Upper lobe of right lung (tissue), 1 donor: ENCODE data around the gene SMOC2. TPM values are rescaled to one million over a fixed set of nuclear protein-coding genes. Genes with fewer than 3 reads are reported as not detected.

Experiments
- ATAC-seq: fragments of 200-7000 bp; cut with Tn5 transposase; one replicate; pipeline ENCODE4 v1.9.1; 2020; ENCODE audit warnings: mild to moderate bottlenecking, moderate library complexity
- DNase-seq: peaks from one replicate; pipeline ENCODE4 v3.0.0-alpha.2; 2020
- H3K27ac ChIP-seq: fragments of 200-600 bp; one replicate; pipeline ENCODE4 v1.8.0; 2022
- H3K27me3 ChIP-seq: fragments of 200-600 bp; one replicate; pipeline ENCODE4 v1.8.0; 2022; ENCODE audit warnings: mild to moderate bottlenecking
- H3K36me3 ChIP-seq: fragments of 200-600 bp; one replicate; pipeline ENCODE4 v1.8.0; 2022
- H3K4me1 ChIP-seq: fragments of 200-600 bp; one replicate; pipeline ENCODE4 v1.8.0; 2022
- H3K4me3 ChIP-seq: fragments of 200-600 bp; one replicate; pipeline ENCODE4 v1.8.0; 2022; ENCODE audit warnings: mild to moderate bottlenecking
- H3K9me3 ChIP-seq: fragments of 200-600 bp; one replicate; pipeline ENCODE4 v1.8.0; 2022
- intact Hi-C: fragments of 100-400 bp; cut with DNase I; formaldehyde crosslinking; loops from one replicate; pipeline ENCODE4 v1.11.0; 2022
- total RNA-seq: library from RNA; stranded (reverse); fragmentation: NEBNext Ultra II Directional; extraction: Animal tissue kit (Norgen Biotek cat#: 25700); gene quantifications from one replicate; pipeline ENCODE4 v1.2.1, GENCODE V29; 2021
- TF ChIP-seq, protein P1 (sequence below): fragments of 200-600 bp; IDR thresholded peaks from one replicate; pipeline ENCODE4 v1.8.0; 2022; ENCODE audit warnings: antibody characterized with exemption
- donor health status: DM: no; HTN: yes; CAD: no; lungs with severe emphysema.

SMOC2 gene
- total RNA-seq, 1 donor from 2014 or later = 33.1 TPM

DNA sequence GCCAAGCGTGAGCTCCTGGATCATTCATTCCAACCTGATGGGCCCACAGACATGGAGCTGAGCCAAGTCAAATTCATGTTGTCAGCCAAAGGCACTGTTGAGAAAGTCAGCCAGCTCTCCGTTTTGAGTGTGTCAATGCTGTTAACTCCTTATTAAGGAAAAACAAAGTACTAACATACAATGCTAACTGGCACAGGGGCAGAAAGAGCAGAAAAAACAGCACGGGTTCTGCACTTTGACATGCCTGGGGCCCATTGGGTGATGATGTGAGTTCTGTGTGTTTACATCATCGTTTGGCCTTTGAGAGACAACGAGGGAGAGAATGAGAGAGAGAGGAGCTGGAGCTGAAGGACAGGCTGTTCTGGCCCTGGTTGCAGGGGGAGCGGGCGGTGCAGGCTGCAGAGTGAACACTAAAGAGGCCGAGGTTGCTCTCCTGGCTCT, 85.9 kb downstream of the SMOC2 start:
- ATAC-seq = peak; percentile 52
- TF ChIP-seq, protein P1, sequence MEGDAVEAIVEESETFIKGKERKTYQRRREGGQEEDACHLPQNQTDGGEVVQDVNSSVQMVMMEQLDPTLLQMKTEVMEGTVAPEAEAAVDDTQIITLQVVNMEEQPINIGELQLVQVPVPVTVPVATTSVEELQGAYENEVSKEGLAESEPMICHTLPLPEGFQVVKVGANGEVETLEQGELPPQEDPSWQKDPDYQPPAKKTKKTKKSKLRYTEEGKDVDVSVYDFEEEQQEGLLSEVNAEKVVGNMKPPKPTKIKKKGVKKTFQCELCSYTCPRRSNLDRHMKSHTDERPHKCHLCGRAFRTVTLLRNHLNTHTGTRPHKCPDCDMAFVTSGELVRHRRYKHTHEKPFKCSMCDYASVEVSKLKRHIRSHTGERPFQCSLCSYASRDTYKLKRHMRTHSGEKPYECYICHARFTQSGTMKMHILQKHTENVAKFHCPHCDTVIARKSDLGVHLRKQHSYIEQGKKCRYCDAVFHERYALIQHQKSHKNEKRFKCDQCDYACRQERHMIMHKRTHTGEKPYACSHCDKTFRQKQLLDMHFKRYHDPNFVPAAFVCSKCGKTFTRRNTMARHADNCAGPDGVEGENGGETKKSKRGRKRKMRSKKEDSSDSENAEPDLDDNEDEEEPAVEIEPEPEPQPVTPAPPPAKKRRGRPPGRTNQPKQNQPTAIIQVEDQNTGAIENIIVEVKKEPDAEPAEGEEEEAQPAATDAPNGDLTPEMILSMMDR = no peak
- Histone ChIP-seq H3K27me3 (no peaks in the 10 kb centered on the region), H3K27ac (no peak overlapping the region), H3K9me3 (no peaks in the 10 kb centered on the region), H3K4me1 (peaks cover 10% of the 10 kb centered on the region), H3K36me3 (no peaks in the 10 kb centered on the region), H3K4me3 (no peak overlapping the region)
- DNase-seq = no peak
- intact Hi-C loops = no loop called here

DNA sequence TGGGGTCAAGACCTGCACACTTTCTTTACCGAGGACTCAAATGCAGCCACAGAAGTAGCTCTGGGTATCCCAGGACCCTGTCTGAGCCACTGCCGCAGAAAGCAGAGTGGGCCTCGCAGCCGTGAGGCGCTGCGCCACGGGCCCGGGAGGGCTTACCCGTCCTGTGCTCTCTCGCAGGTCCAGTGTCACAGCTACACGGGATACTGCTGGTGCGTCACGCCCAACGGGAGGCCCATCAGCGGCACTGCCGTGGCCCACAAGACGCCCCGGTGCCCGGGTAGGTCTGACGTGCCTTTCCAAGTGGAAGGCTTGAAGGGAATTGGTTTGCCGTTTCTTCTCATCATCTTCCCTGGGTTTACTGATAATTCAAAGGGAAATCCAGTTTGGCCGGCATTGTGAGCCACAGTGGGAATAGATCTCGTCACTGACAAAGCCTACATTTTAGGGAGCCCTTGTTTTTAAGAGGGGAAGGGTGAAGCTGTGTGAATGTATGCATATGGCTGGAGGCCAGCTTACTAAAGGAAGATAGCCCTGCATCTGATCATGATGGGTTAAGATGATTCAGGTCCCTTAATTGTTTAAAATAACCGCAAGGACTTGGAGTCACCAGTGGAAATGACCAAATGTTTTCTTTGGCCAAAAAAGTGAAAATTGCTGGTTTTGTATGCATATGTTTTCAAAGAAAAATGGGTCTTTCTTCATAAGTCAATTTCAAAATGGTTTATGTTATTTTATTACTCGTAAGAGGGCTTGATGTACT, 86.6 kb downstream of the SMOC2 start:
- TF ChIP-seq, protein P1 = no peak
- intact Hi-C loops = no loop called here
- H3K4me3 ChIP-seq = no peak overlapping the region
- H3K27ac ChIP-seq = no peak overlapping the region
- H3K27me3 ChIP-seq = no peaks in the 10 kb centered on the region
- no peaks in the 10 kb centered on the region for H3K9me3 ChIP-seq
- no peaks in the 10 kb centered on the region for H3K36me3 ChIP-seq
- DNase-seq = no peak
- peaks cover 10% of the 10 kb centered on the region for H3K4me1 ChIP-seq
- no peak for ATAC-seq

DNA sequence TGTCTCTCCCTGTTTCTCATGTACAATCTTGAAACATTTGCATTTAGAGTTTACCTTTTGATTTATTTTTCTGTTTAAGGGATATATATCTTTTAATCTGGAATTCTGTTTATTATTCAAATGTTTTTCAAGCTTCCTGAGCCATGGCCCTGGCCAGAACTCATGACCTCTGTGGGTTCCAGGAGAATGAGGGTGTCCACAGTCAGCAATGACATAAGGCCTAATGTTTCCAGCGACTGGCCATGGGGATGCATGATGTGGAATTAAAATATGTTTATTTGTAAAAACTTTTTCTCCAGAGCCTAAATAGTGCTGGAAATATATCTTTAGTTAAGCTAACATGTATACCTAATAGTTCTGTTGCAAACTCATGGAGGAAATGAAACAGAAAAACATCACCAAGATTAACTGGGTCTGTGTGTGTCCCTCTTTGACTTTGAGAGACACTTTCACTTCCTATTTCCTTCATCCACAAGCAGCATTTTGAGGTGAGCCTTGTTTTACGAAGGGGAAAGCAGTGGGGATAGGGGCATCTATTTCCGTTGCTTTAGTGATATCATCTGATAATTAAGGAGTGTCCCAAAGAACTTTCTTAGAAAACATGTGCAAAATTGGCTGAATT, 87.6 kb downstream of the SMOC2 start:
- no peak for DNase-seq
- Histone ChIP-seq H3K27ac (no peak overlapping the region), H3K9me3 (no peaks in the 10 kb centered on the region), H3K36me3 (no peaks in the 10 kb centered on the region), H3K4me3 (no peak overlapping the region), H3K27me3 (no peaks in the 10 kb centered on the region), H3K4me1 (peaks cover 18% of the 10 kb centered on the region)
- intact Hi-C loops = no loop called here
- TF ChIP-seq, protein P1 = no peak
- no peak for ATAC-seq

DNA sequence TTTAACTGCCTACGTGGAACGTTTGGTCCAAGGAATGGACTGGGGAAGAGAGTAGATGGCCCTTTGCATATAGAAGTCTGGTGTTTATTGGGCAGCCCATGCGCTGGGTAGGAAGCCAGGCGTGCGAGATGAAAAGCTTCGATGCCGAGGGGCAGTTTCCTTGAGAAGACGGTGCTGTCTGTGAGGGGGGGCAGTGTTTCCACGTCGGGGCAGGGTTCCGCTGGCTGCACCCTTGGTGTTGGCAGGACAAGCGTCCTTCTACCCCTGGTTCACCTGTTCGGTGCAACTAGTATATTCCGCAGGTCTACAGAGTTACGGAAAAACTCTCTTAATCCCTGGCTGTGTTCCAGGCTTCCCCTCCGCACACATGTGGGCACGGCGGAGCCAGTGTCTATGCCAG, 88.2 kb downstream of the SMOC2 start:
- intact Hi-C loops = no loop called here
- ATAC-seq = no peak
- Histone ChIP-seq H3K9me3 (no peaks in the 10 kb centered on the region), H3K4me3 (no peak overlapping the region), H3K4me1 (peaks cover 20% of the 10 kb centered on the region), H3K27me3 (no peaks in the 10 kb centered on the region), H3K36me3 (no peaks in the 10 kb centered on the region), H3K27ac (no peak overlapping the region)
- no peak for DNase-seq
- TF ChIP-seq, protein P1 = no peak

DNA sequence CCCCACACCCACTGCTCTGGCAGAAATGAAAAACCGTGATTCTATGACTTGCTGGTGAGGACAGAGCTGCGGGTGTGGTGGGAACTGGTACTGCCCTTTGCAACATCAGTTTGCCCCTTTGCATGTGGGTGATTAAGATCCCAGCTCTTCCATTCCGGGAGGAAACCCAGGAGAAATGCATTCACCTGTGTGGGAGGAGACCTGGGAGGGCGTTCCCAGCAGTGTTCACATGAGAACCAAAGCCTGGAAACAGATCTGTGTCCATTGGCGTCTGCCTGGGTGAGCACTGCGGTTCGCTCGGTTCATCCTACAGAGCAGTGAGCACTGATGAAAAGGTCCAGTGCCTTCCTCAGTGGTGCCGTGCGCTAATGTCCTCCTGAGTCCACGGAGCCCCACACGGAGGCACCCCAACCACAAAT, 89.7 kb downstream of the SMOC2 start:
- Histone ChIP-seq H3K4me1 (peaks cover 20% of the 10 kb centered on the region), H3K27me3 (no peaks in the 10 kb centered on the region), H3K27ac (no peak overlapping the region), H3K9me3 (no peaks in the 10 kb centered on the region), H3K36me3 (no peaks in the 10 kb centered on the region), H3K4me3 (no peak overlapping the region)
- intact Hi-C loops = no loop called here
- no peak for DNase-seq
- ATAC-seq = no peak
- TF ChIP-seq, protein P1 = no peak
